OCI-LY7 (cell line): ENCODE results near the gene TMEM247. TPM values are rescaled to one million over a fixed set of nuclear protein-coding genes. Genes with fewer than 3 reads are reported as not detected.

Experiments used
- BruUV-seq: library from RNA; stranded (reverse); fragments of 400-500 nt; replicated peaks from 2 replicates; lab custom pipeline; 2021; lab: Mats Ljungman, UMichigan
- CTCF ChIA-PET: fragments of 300-600 bp; sonication (Branson Sonifier 250); formaldehyde crosslinking; loops from one replicate; lab custom pipeline; 2022; ENCODE audit warnings: antibody characterized with exemption; ENCODE audit not compliant: unreplicated experiment; lab: Charles Lee
- POLR2A ChIA-PET: fragments of 300-600 bp; sonication (Branson Sonifier 250); formaldehyde crosslinking; loops from one replicate; lab custom pipeline; 2022; ENCODE audit warnings: antibody characterized with exemption; lab: Charles Lee
- DNase-seq: peaks from one replicate; pipeline ENCODE4 v3.0.0-alpha.2; 2015; ENCODE audit warnings: low spot score
- H2AFZ ChIP-seq: fragments of 200-600 bp; sonication (generic), shearing (Covaris generic); 2 replicates; pipeline ENCODE4 v1.6.1; 2014; ENCODE audit warnings: mild to moderate bottlenecking, antibody characterized with exemption, low read length, moderate library complexity
- H3K27ac ChIP-seq: fragments of 200-600 bp; sonication (generic); 2 replicates; pipeline ENCODE4 v1.5.1; 2014; ENCODE audit warnings: mixed run types, low read depth, mild to moderate bottlenecking, moderate library complexity, low read length, inconsistent platforms; ENCODE audit not compliant: poor library complexity, severe bottlenecking
- H3K36me3 ChIP-seq: fragments of 200-600 bp; sonication (generic); 2 replicates; pipeline ENCODE4 v1.6.1; 2014; ENCODE audit warnings: mild to moderate bottlenecking, antibody characterized with exemption, low read length, moderate library complexity, mixed read lengths; ENCODE audit not compliant: insufficient read depth
- H3K4me1 ChIP-seq: fragments of 200-600 bp; sonication (generic); 2 replicates; pipeline ENCODE4 v1.5.1; 2014; ENCODE audit warnings: mild to moderate bottlenecking, low read length; ENCODE audit not compliant: insufficient read depth, poor library complexity, severe bottlenecking
- H3K4me2 ChIP-seq: fragments of 200-600 bp; sonication (generic); 2 replicates; pipeline ENCODE4 v1.6.1; 2014; ENCODE audit warnings: mild to moderate bottlenecking, low read length
- H3K4me3 ChIP-seq: fragments of 200-600 bp; sonication (generic); 2 replicates; pipeline ENCODE4 v1.5.1; 2014; ENCODE audit warnings: mild to moderate bottlenecking, low read depth, low read length; ENCODE audit not compliant: poor library complexity, severe bottlenecking
- H3K79me2 ChIP-seq: fragments of 200-600 bp; sonication (generic); 2 replicates; pipeline ENCODE4 v1.6.1; 2016; ENCODE audit warnings: low read depth, mild to moderate bottlenecking, low read length, moderate library complexity, mixed read lengths; ENCODE audit not compliant: insufficient read depth
- H3K9me2 ChIP-seq: fragments of 200-600 bp; sonication (generic); 2 replicates; pipeline ENCODE4 v1.6.1; 2016; ENCODE audit warnings: mild to moderate bottlenecking, low read length, mixed read lengths; ENCODE audit not compliant: insufficient read depth
- H3K9me3 ChIP-seq: fragments of 200-600 bp; sonication (generic); 2 replicates; pipeline ENCODE4 v1.6.1; 2014; ENCODE audit warnings: mild to moderate bottlenecking, mixed run types, low read length, mixed read lengths
- H4K20me1 ChIP-seq: fragments of 200-600 bp; sonication (generic); 2 replicates; pipeline ENCODE4 v1.6.1; 2014; ENCODE audit warnings: mild to moderate bottlenecking, antibody characterized with exemption, low read length, moderate library complexity, mixed read lengths; ENCODE audit not compliant: insufficient read depth
- CTCF ChIP-seq: fragments of 200-600 bp; sonication (generic); conservative IDR thresholded peaks from 2 replicates; pipeline ENCODE4 v1.5.1; 2014; ENCODE audit warnings: mild to moderate bottlenecking, antibody characterized with exemption, low read length, moderate library complexity, mixed read lengths
- EZH2phosphoT487 ChIP-seq: fragments of 200-600 bp; sonication (generic); IDR thresholded peaks from 2 replicates; pipeline ENCODE4 v1.6.1; 2018; ENCODE audit warnings: low read depth, borderline replicate concordance, mild to moderate bottlenecking, mixed run types, antibody characterized with exemption, low read length, moderate library complexity, mixed read lengths
- intact Hi-C: fragments of 100-400 bp; cut with micrococcal nuclease; formaldehyde crosslinking; loops from one replicate; pipeline ENCODE4 v1.10.0; 2022; ENCODE audit not compliant: unreplicated experiment
- total RNA-seq, 2 experiments: library from RNA; depleted of rRNA in 1 of 2; stranded (reverse); fragments of >200 nt in 1 of 2; shearing (Covaris generic) in 1 of 2; gene quantifications; 2 replicates each; pipeline ENCODE4 v1.2.3, GENCODE V29; 2014 to 2022

TMEM247 gene
- total RNA-seq, 2 experiments from 2014 or later = not detected

GRCh38 chr2:46449700-46450099 lies 29.7 kb upstream of the TMEM247 start:
- BruUV-seq = no TSS peak
- no peak for DNase-seq
- ChIA-PET POLR2A (no interaction called here), CTCF (interaction anchor here (0.6 kb wide), 1 partner anchor 459 kb away, joined by 3 read pairs; no protein-coding TSS in a partner anchor)
- intact Hi-C loops = no loop called here
- no peak overlapping the region for H3K4me3 ChIP-seq
- H3K79me2 ChIP-seq = no peaks in the 10 kb centered on the region
- no peaks in the 10 kb centered on the region for H3K36me3 ChIP-seq
- no peak overlapping the region for H3K27ac ChIP-seq
- no peak overlapping the region for H3K4me2 ChIP-seq
- H4K20me1 ChIP-seq = no peaks in the 10 kb centered on the region
- TF ChIP-seq EZH2phosphoT487 (no peak), CTCF (no peak)
- no peaks in the 10 kb centered on the region for H3K9me2 ChIP-seq
- H3K4me1 ChIP-seq = no peaks in the 10 kb centered on the region
- no peak overlapping the region for H2AFZ ChIP-seq
- no peaks in the 10 kb centered on the region for H3K9me3 ChIP-seq

- ChIA-PET CTCF (interaction anchor here (0.5 kb wide), 1 partner anchor 29 kb away, joined by 5 read pairs; no protein-coding TSS in a partner anchor), POLR2A (interaction anchor here (1.3 kb wide), 1 partner anchor 11 kb away, joined by 3 read pairs; no protein-coding TSS in a partner anchor)
- intact Hi-C loops = no loop called here
- H3K4me2 ChIP-seq = no peak overlapping the region
- TF ChIP-seq CTCF (no peak), EZH2phosphoT487 (no peak)
- no TSS peak for BruUV-seq
- no peak overlapping the region for H3K4me3 ChIP-seq
- H3K27ac ChIP-seq = no peak overlapping the region
- H4K20me1 ChIP-seq = no peaks in the 10 kb centered on the region
- no peaks in the 10 kb centered on the region for H3K9me2 ChIP-seq
- H3K4me1 ChIP-seq = no peaks in the 10 kb centered on the region
- no peak for DNase-seq
- no peaks in the 10 kb centered on the region for H3K9me3 ChIP-seq
- H3K79me2 ChIP-seq = no peaks in the 10 kb centered on the region
- H2AFZ ChIP-seq = no peak overlapping the region
- H3K36me3 ChIP-seq = no peaks in the 10 kb centered on the region
These were observed 28.1 kb upstream of the TMEM247 start for GRCh38 chr2:46451131-46451711.

- POLR2A ChIA-PET = no interaction called here
- Histone ChIP-seq H3K9me2 (no peaks in the 10 kb centered on the region), H3K36me3 (no peaks in the 10 kb centered on the region), H3K4me3 (no peak overlapping the region), H3K79me2 (no peaks in the 10 kb centered on the region), H3K4me1 (peaks cover 6% of the 10 kb centered on the region), H3K4me2 (no peak overlapping the region), H3K9me3 (no peaks in the 10 kb centered on the region), H2AFZ (no peak overlapping the region), H4K20me1 (no peaks in the 10 kb centered on the region), H3K27ac (no peak overlapping the region)
- CTCF ChIA-PET = no interaction called here
- DNase-seq = no peak
- intact Hi-C loops = no loop called here
- TF ChIP-seq EZH2phosphoT487 (no peak), CTCF (no peak)
- no TSS peak for BruUV-seq
These were observed 22.6 kb upstream of the TMEM247 start for GRCh38 chr2:46456789-46457188.
